Ovary (tissue), 3 donors: ENCODE results near the gene DIAPH3.

Source experiments
- CTCF ChIP-seq, 3 donors: fragments of 450-650 bp in 2 of 3; fragments of 200-600 bp in 1 of 3; IDR thresholded peaks; one replicate each; pipeline versions ENCODE4 v1.5.1 to v1.8.0; 2016 to 2022; ENCODE audit warnings: antibody characterized with exemption in 3 of 3, mild to moderate bottlenecking in 1 of 3
- EP300 ChIP-seq: sonication (generic); formaldehyde crosslinking; IDR thresholded peaks from one replicate; pipeline ENCODE4 v1.6.1; 2017; ENCODE audit warnings: antibody characterized with exemption
- POLR2A ChIP-seq: fragments of 450-650 bp; IDR thresholded peaks from one replicate; pipeline ENCODE4 v1.6.1; 2017; ENCODE audit warnings: antibody characterized with exemption, mild to moderate bottlenecking, moderate library complexity
- donor health status: DM: no; HTN: no; CAD: no.

- TF ChIP-seq CTCF (IDR thresholded peaks at IDR 0.05): no peak
- no peak for TF ChIP-seq POLR2A
- TF ChIP-seq EP300: no peak
Observed at GRCh38 chr13:59801107-59801880, 362.4 kb downstream of the DIAPH3 start.
